ENCODE results near the gene ERAP2.
"Not testable (repeated sequence)": the region's sequence is repeated elsewhere in the genome, so short reads cannot be mapped to it uniquely, and the experiment has no call there.

The ERAP2 gene

GRCh38 chr5:96926276-96926675 lies 50.0 kb downstream of the ERAP2 start:
- TF ChIP-seq CTCF (IDR thresholded peaks at IDR 0.05; ENCODE audit: extremely low read depth, missing control alignments): no peak
- DNase-seq (ENCODE audit: low spot score): no peak

- no peak for TF ChIP-seq CTCF (IDR thresholded peaks at IDR 0.05; ENCODE audit: extremely low read depth, missing control alignments)
- no peak for DNase-seq (ENCODE audit: low spot score)
These were observed 50.7 kb downstream of the ERAP2 start for GRCh38 chr5:96927008-96927407.

DNA sequence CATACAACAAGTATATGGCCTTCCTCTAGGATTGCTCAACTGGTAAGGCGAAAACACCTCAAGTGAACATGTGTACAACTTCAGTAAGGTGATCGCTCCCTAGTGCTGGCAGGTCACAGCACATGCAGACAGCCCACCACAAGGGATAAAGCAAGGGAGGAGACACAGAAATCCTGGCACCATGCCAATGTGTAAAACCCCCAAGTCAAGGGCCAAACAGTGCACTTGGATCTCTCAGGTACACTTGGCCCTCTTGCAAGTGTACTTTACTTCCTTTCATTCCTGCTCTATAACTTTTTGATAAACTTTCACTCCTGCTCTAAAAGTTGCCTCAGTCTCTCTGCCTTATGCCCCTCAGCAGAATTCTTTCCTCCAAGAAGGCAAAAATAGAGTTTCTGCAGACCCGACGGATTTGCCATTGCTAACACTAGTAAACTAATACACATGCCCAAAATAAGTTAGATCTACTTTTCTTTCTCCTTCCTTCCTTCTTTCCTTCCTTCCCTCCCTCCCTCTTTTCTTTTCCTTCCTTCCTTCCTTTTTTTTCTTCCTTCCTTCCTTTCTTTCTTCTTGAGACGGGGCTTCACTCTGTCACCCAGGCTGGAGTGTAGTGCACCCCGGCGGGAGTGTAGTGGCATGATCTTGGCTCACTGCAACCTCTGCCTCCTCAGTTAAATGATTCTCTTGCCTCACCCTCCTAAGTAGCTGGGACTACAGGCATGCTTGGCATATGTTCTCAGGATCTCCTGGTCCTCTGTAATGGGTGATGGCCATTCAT lies 52.8 kb downstream of the ERAP2 start:
- TF ChIP-seq CTCF (IDR thresholded peaks at IDR 0.05; ENCODE audit: extremely low read depth, missing control alignments): no peak
- DNase-seq (ENCODE audit: low spot score): no peak

DNA sequence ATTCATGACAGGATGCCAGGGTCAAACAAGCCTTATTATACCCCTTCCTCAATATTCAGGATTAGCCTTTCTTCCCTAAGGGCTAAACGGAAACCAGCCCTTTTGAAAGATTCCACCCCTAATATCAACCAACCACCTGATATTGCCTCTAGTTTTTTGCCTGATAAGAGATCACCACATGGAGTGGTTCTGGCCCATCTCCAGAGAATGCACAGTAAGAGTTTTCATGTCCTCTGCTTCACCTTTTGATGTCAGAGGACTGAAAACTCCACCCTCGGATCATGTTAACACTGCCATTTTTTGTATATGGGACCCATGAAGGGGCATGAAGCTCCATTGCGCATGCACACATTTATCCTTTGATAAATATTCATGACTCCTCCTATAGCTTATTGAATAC lies 53.8 kb downstream of the ERAP2 start:
- TF ChIP-seq CTCF (IDR thresholded peaks at IDR 0.05; ENCODE audit: extremely low read depth, missing control alignments): no peak
- no peak for DNase-seq (ENCODE audit: low spot score)

- no peak for TF ChIP-seq CTCF (IDR thresholded peaks at IDR 0.05; ENCODE audit: extremely low read depth, missing control alignments)
- DNase-seq (ENCODE audit: low spot score): no peak
These were observed 54.3 kb downstream of the ERAP2 start for GRCh38 chr5:96930589-96930988.

DNA sequence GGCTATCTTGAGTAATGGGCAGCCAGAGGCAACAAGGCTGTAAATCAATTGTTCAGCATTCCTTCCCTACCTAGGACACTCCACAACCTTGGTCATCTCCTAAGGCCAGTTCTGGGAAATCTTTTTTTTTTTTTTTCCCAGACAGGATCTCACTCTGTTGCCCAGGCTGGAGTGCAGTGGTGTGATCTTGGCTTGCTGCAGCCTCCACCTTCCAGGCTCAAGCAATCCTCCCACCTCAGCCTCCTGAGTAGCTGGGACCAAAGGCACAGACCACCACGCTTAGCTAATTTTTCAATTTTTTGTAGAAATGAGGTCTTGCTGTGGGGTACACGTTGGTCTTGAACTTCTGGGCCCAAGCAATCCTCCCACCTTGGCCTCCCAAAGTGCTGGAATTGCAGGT lies 54.7 kb downstream of the ERAP2 start:
- not testable (repeated sequence) for DNase-seq (ENCODE audit: low spot score)

DNA sequence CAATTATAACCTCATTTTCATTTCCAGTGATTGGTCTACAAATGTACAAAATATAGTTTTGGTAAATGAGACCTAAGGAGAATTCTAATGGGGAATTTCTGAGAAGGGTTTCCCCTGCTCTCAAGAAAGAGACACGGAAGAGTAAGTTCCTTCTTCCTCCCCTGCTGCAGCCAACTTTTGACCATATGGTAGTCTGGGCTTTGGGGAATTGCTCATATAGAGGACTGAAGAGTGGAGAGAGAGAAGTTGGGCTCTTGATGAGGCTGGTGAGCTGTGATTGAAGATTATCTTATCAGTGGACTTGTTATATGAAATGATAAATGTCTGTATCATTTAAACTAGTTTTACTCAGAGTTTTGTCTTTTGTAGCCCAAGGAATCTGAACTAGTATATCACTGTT lies 55.3 kb downstream of the ERAP2 start:
- TF ChIP-seq CTCF (IDR thresholded peaks at IDR 0.05; ENCODE audit: extremely low read depth, missing control alignments): no peak

GRCh38 chr5:96932026-96932425 lies 55.7 kb downstream of the ERAP2 start:
- DNase-seq (ENCODE audit: low spot score): no peak
- no peak for TF ChIP-seq CTCF (IDR thresholded peaks at IDR 0.05; ENCODE audit: extremely low read depth, missing control alignments)

More for the DNA sequence above, 55.3 kb downstream of the ERAP2 start:
- DNase-seq (ENCODE audit: low spot score): no peak
